ENCODE measurements around the gene GABARAPL2. TPM values are rescaled to one million over a fixed set of nuclear protein-coding genes. Genes with fewer than 3 reads are reported as not detected.

GABARAPL2 gene
- total and polyA plus RNA-seq, 2 experiments from 2014 or later: 47.8 to 130 TPM

DNA sequence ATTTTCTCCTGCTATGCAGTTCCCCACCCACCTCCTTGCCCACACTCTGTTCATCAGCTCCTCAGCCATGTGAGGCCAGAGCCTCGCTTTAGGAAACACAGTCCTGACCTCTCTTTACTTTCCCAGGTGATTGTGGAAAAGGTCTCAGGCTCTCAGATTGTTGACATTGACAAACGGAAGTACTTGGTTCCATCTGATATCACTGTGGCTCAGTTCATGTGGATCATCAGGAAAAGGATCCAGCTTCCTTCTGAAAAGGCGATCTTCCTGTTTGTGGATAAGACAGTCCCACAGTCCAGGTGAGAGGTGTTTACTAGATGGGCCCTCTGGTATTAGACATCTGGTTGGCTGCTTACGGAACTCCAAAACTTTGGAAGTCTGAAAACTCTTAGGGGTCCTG is 1.7 kb downstream of the GABARAPL2 start:
- no peak for DNase-seq (ENCODE audit: low spot score)
- no peak for ATAC-seq
- no peak overlapping the region for H2AFZ ChIP-seq
- TF ChIP-seq ZNF331 (CRISPR knock-in tag; IDR thresholded peaks at IDR 0.05; ENCODE audit: low read depth): no peak
- no peak for TF ChIP-seq EZH2phosphoT487 (IDR thresholded peaks at IDR 0.05; ENCODE audit: unreplicated experiment)
- TF ChIP-seq, protein P1, sequence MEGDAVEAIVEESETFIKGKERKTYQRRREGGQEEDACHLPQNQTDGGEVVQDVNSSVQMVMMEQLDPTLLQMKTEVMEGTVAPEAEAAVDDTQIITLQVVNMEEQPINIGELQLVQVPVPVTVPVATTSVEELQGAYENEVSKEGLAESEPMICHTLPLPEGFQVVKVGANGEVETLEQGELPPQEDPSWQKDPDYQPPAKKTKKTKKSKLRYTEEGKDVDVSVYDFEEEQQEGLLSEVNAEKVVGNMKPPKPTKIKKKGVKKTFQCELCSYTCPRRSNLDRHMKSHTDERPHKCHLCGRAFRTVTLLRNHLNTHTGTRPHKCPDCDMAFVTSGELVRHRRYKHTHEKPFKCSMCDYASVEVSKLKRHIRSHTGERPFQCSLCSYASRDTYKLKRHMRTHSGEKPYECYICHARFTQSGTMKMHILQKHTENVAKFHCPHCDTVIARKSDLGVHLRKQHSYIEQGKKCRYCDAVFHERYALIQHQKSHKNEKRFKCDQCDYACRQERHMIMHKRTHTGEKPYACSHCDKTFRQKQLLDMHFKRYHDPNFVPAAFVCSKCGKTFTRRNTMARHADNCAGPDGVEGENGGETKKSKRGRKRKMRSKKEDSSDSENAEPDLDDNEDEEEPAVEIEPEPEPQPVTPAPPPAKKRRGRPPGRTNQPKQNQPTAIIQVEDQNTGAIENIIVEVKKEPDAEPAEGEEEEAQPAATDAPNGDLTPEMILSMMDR (conservative IDR thresholded peaks at IDR 0.05; ENCODE audit: low read depth in 2 of 2): no peak
- no peak for TF ChIP-seq CREB1 (CRISPR knock-in tag; IDR thresholded peaks at IDR 0.05; ENCODE audit: low read depth)
- TF ChIP-seq, protein P2, sequence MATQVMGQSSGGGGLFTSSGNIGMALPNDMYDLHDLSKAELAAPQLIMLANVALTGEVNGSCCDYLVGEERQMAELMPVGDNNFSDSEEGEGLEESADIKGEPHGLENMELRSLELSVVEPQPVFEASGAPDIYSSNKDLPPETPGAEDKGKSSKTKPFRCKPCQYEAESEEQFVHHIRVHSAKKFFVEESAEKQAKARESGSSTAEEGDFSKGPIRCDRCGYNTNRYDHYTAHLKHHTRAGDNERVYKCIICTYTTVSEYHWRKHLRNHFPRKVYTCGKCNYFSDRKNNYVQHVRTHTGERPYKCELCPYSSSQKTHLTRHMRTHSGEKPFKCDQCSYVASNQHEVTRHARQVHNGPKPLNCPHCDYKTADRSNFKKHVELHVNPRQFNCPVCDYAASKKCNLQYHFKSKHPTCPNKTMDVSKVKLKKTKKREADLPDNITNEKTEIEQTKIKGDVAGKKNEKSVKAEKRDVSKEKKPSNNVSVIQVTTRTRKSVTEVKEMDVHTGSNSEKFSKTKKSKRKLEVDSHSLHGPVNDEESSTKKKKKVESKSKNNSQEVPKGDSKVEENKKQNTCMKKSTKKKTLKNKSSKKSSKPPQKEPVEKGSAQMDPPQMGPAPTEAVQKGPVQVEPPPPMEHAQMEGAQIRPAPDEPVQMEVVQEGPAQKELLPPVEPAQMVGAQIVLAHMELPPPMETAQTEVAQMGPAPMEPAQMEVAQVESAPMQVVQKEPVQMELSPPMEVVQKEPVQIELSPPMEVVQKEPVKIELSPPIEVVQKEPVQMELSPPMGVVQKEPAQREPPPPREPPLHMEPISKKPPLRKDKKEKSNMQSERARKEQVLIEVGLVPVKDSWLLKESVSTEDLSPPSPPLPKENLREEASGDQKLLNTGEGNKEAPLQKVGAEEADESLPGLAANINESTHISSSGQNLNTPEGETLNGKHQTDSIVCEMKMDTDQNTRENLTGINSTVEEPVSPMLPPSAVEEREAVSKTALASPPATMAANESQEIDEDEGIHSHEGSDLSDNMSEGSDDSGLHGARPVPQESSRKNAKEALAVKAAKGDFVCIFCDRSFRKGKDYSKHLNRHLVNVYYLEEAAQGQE (IDR thresholded peaks at IDR 0.05; ENCODE audit: unreplicated experiment): no peak
- H3K4me1 Mint-ChIP-seq: peaks cover 27% of the 10 kb centered on the region
- peaks cover 24% of the 10 kb centered on the region for H3K4me1 ChIP-seq (ENCODE audit: insufficient read depth)
- H4K20me1 ChIP-seq (replicated peaks; ENCODE audit: insufficient read depth): peaks cover 17% of the 10 kb centered on the region
- H3K36me3 ChIP-seq (ENCODE audit: insufficient read depth): peaks cover 24% of the 10 kb centered on the region; the same call in 1 of the 2 replicates
- H3K4me3 Mint-ChIP-seq: peak overlapping the region; percentile 93; the same call in 2 of the 3 replicates
- H3K4me2 ChIP-seq: no peak overlapping the region
- no peak overlapping the region for H3K27ac ChIP-seq (ENCODE audit: low read depth)
- peaks cover 21% of the 10 kb centered on the region for H3K79me2 ChIP-seq (replicated peaks; ENCODE audit: insufficient read depth)
- no peak overlapping the region for H3K27ac Mint-ChIP-seq
- H3K9me2 ChIP-seq (ENCODE audit: insufficient read depth): no peaks in the 10 kb centered on the region
- H3K36me3 Mint-ChIP-seq (ENCODE audit: low read depth): peaks cover 31% of the 10 kb centered on the region
- H3K27me3 ChIP-seq (ENCODE audit: insufficient read depth): no peaks in the 10 kb centered on the region
- peaks cover 3% of the 10 kb centered on the region; the same call in 1 of the 2 replicates for H3F3A ChIP-seq (replicated peaks; ENCODE audit: low read depth)
- no peaks in the 10 kb centered on the region for H3K9me3 Mint-ChIP-seq
- no peak overlapping the region for H3K4me3 ChIP-seq
- H3K27me3 Mint-ChIP-seq (ENCODE audit: insufficient read depth, low read depth, poor library complexity): peaks cover 10% of the 10 kb centered on the region

DNA sequence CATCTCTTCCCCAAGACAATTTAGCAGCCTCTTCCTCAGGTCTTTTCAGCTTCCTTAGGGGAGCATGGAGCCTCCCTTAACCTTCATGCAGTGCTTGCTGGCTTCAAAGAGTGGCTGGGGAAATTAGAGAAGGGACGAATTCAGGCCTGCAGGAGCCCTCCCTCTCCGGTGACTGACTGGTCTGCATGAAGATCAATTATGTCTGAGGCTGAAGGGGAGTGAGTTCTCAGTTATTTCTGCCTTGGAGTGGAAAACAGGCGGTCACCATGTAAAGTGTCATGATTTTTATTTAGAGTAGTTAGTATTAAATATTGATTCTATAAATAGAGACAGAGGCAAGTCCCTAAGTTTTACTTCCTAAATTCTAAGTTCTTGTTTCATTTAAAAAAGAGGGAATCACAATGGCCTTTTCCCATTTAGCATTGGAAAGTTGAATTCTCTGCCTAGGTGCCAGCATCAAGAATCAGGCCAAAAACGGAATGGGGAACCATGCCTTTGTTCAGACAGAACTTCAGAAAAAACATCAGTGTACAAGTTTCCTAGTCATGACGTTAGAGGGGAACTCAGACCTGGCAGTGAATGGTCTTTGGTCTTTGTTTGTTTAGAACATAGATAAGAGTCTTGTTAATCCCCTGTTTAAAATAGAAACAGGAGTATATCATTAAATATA is 4.4 kb downstream of the GABARAPL2 start:
- Histone ChIP-seq H3K36me3 (ENCODE audit: insufficient read depth) (peaks cover 24% of the 10 kb centered on the region; the same call in 1 of the 2 replicates), H4K20me1 (replicated peaks; ENCODE audit: insufficient read depth) (peaks cover 25% of the 10 kb centered on the region)
- TF ChIP-seq ZNF331 (CRISPR knock-in tag; IDR thresholded peaks at IDR 0.05; ENCODE audit: low read depth): no peak
- TF ChIP-seq, protein P2 (IDR thresholded peaks at IDR 0.05; ENCODE audit: unreplicated experiment): no peak
- TF ChIP-seq EZH2 (IDR thresholded peaks at IDR 0.05; ENCODE audit: low read depth, unreplicated experiment): no peak
- TF ChIP-seq NANOG (IDR thresholded peaks at IDR 0.05; ENCODE audit: borderline replicate concordance): no peak
- no peak for TF ChIP-seq JUNB (IDR thresholded peaks at IDR 0.05; ENCODE audit: unreplicated experiment)
- no peak for TF ChIP-seq POLR2AphosphoS5 (IDR thresholded peaks at IDR 0.05; ENCODE audit: low read depth)

More for the DNA sequence above, 4.4 kb downstream of the GABARAPL2 start:
- Mint-ChIP-seq H3K9me3 (no peaks in the 10 kb centered on the region), H3K4me3 (no peak overlapping the region), H3K36me3 (ENCODE audit: low read depth) (peaks cover 56% of the 10 kb centered on the region), H3K27me3 (ENCODE audit: insufficient read depth, low read depth, poor library complexity) (peaks cover 8% of the 10 kb centered on the region), H3K4me1 (peaks cover 10% of the 10 kb centered on the region), H3K27ac (no peak overlapping the region)
- ATAC-seq (no peak), DNase-seq (ENCODE audit: low spot score) (no peak)
- H3F3A ChIP-seq (replicated peaks; ENCODE audit: low read depth): peaks cover 3% of the 10 kb centered on the region; the same call in 1 of the 2 replicates
- H3K9me2 ChIP-seq (ENCODE audit: insufficient read depth): no peaks in the 10 kb centered on the region
- H3K4me2 ChIP-seq: no peak overlapping the region
- H3K79me2 ChIP-seq (replicated peaks; ENCODE audit: insufficient read depth): peaks cover 21% of the 10 kb centered on the region
- H3K27me3 ChIP-seq (ENCODE audit: insufficient read depth): no peaks in the 10 kb centered on the region
- no peak overlapping the region for H3K4me3 ChIP-seq
- no peak overlapping the region for H3K27ac ChIP-seq (ENCODE audit: low read depth)
- H3K4me1 ChIP-seq (ENCODE audit: insufficient read depth): peaks cover 8% of the 10 kb centered on the region; the same call in 1 of the 2 replicates
- no peak overlapping the region for H2AFZ ChIP-seq
